Hypothalamus (tissue), 51 donors: ENCODE measurements around the gene FOXN3.
"Not testable (repeated sequence)": the region's sequence is repeated elsewhere in the genome, so short reads cannot be mapped to it uniquely, and the experiment has no call there.

Experiments used
- DNase-seq, 51 donors: peaks; one replicate each; lab custom pipeline; 2025; lab: John Stamatoyannopoulos, UW

FOXN3 gene

DNA sequence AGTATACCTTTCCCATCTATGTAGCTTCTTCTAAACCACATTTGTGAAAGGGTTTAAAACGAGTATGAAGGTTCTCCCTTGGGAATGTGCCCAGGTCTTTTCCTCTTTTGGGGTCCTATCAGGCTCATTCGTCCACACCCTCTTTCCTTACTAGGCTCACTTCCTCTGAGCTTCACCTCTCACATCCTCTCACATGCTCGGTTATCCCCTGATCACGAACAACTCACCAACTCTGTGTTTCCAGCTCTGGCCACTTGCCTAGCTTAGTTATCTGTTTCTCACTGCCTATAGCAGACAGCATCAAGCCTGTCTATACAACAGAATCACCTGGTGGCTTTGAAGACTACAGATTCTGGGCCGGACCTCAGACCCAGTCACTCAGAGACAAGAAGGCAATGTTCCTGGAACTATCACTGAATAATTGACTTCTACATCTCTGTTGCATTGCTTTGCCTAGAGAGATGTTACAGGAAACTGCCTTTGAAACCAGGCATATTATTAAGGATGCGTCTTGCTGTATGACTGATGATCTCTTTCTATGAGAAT is 158.2 kb downstream of the FOXN3 start:
- DNase-seq = no peak

DNA sequence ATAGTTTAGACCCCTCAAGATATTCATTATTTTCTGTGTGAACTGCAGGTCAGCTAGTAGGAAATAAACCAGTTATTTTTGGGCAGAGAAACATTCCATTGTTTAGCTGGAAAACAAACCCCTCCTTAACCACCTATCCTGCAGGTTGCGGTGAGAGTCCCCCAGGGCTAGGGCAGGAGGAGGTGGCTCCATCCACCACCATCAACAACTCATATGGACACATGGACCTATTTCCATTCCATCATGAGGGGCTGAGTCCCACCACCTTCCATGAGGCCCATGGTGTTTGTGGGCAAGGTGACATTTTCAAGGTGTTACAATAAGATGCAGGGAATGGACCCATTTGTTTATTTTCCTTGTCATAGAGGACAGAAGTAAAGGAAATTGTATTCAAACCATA is 160.1 kb downstream of the FOXN3 start:
- no peak for DNase-seq

DNA sequence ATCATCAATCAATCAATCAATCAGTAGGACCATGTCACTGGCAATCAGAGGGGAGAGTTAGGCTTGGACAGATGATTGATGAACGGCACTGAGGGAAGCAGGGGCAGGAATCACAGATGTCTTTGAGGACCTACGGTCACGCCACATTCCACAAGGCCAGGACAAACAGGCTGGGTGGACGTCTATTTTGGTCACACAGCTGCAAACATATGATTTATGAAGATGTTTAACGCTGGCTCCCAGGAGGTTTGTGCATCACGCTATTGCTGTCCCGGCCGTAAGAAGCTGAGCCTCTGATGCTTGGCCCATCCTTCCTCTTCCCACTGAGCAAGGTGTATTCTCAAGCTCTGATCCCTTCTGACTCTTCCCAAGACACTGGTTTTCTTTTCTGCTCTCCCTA is 160.8 kb downstream of the FOXN3 start:
- DNase-seq = no peak

DNA sequence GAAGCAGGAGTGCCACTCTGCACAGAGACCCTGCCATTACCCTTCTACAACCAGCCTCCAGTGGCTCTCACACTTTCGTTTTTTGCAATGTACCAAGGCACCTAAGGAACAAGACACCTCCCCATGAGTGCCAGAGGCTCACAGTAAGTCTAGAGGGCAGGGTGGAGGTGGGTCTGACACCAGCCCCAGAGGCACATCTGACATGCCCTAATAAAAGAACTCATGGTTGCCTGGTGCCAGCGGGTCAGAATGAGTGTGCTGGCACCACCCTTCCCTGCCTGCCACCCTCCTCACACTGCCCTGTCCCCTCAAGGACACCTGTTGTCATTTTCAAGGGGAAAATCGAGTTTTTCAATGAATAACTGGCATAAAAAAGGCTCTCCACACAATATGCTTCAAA is 161.2 kb downstream of the FOXN3 start:
- DNase-seq = no peak

DNA sequence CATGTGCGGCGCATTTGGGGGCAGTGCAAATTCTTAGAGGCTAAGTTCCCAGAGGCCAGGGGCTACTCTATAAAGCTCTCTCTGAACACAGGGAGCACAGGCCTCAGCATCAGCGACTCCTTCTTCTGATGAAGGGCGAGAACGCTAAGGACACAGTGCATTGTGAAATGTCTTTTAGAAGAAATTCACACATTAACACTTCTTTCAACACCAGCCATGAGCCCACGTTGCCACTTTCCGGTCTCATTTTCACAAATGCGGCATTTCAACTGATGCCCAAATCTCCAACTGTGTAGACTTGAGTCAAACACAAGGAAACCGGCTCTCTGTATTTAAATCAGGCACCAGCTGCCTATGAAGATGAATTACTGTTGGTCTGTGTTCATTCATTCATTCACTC is 162.0 kb downstream of the FOXN3 start:
- DNase-seq = no peak

DNA sequence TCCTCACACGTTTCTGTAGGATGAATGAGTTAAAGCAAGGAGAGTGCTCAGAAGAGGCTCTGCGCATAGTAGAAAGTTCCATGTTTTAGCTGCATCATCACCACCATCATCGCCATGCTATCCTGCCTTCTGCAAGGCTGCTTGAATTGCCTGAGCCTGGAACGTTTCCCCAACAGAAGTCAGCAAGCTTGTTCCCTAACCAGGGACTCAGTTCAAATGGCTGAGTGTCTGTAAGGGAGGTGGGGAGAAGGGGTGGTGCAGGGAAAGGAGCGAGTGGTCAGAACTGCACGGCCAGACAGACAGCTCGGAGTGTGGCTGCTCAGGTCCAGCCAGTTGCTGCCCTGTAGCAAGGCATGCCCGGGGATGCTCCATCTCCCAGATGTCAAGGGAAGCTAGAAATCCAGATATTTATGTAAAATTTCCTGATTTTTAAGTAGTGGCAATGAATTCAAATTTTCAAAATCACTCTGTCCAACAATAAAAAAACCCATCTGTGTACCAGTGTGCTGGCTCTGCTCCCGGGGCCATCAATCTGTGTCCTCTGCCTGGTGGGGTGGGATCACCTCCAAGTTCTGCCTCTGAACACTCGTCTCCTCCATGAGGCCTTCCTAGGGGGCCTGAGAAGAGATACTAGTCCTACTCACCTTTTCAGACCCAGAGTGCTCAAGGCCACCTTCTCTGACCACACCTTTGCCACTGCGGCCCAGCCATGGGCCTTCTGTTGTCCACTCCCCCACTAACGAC is 162.7 kb downstream of the FOXN3 start:
- no peak for DNase-seq

DNA sequence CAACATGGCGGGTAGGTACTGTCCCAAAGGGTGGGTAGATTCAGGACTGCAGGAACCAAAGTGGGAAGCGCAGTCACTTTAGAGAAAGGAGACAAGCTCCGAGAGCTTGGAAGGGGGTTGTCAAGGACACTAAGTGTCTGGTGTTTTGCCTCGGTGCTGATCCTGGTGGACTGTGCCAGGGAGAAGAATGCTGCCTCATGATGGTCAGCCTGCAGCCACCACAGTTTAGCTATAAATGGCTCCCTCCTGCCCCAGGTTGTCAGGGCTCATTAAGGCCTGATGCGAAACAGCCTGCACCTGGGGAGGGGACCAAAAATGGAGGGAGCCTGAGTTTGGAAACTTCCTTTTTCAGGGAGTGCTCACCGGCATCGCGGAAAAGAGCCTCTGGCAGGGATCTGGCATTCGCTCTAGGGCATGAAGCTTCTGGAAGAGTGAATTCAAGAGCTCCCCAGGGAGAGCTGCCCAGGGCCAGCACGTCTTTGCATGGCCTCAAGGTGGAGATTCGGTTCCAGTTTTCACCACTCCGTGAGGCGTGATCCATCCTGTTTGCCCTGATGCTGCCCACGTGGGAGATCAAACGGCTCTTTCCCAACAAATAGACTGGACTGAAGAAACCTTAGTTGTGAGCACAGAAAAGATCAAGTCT is 164.0 kb downstream of the FOXN3 start:
- DNase-seq = peak in 4 of 51 donors; percentile 7 to 23 (median 14)

DNA sequence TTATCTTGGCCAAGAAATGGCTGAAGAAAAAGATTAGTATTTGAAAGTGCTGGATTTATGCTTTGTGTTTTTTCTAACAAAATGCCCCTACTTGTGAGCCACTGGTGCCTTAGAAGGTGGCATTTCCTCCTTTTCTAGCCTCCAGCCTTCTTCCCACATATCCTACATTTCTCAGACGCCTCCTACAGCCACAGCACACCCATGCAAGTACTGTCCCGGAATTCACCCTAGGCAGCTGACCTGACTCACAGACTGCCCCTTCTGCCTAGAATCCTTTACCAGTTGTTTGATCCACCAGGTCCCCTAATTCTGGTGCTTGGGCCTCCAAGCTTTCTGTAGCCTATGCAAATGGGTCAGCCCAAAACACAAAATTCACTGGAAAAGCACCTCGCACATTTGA is 166.0 kb downstream of the FOXN3 start:
- DNase-seq = no peak

DNA sequence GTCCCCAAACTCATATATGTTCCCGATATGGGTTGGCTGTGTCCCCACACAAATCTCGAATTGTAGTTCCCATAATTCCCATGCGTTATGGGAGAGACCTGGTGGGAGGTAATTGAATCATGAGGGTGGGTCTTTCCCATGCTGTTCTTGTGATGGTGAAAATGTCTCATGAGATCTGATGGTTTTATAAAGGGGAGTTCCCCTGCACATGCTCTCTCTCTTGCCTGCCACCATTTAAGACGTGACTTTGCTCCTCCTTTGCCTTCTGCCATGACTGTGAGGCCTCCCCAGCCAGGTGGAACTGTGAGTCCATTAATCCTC is 166.4 kb downstream of the FOXN3 start:
- DNase-seq = not testable (repeated sequence)

DNA sequence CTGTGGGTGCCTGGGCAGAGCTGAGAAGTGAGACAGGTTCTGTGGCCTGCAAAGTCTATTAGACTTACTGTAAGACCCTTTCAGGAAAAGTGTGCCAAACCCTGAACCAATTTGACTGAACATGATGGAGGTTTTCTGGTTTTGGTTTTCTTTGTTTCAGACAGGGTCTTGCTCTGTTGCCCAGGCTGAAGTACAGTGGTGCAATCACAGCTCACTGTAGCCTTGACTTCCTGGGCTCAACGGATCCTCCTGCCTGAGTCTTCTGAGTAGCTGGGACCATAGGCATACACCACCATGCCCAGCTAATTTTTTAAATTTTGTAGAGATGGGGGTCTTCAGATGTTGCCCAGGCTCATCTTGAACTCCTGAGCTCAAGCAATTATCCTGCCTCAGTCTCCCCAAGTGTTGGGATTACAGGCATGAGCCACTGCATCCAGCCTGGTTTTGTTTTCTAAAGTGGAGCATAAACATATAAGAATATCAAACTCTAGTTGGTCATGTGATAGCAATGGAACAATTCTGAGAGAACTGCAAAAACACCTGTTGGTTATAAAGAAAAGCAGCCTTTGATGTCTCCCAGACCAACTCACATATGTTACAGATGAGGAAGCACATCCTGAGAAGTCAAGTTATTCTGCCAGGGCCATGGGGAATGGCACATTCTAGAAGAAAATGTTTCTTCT is 166.9 kb downstream of the FOXN3 start:
- no peak for DNase-seq

DNA sequence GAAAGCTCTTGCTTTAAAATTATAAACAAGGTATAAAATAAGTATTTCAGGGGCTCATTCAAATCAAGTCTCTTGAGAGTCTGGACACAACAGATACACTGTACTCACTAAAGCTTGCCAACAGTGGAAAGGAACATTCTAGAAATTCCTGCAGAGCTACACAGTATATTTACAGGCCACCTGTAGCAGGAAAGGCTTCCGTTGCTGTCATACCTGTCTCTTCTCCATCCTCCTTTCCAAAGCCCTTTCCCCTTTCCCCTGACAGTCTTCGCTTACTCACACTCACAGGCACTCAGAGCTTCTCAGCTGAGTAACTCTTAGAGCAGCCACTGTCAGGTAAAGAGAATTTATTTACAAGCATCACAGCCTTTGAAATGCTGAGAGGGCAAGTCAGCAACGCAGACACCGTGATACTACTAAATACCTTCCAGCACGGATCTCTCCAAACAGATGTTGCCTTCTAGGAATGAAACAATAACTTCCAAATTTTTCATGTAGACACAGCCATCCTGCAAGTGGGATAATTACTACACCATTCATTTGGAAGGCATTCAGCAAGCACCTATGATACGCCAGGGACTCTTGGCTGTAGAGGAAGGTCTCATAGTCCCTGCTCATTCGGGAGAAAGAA is 167.9 kb downstream of the FOXN3 start:
- no peak for DNase-seq

DNA sequence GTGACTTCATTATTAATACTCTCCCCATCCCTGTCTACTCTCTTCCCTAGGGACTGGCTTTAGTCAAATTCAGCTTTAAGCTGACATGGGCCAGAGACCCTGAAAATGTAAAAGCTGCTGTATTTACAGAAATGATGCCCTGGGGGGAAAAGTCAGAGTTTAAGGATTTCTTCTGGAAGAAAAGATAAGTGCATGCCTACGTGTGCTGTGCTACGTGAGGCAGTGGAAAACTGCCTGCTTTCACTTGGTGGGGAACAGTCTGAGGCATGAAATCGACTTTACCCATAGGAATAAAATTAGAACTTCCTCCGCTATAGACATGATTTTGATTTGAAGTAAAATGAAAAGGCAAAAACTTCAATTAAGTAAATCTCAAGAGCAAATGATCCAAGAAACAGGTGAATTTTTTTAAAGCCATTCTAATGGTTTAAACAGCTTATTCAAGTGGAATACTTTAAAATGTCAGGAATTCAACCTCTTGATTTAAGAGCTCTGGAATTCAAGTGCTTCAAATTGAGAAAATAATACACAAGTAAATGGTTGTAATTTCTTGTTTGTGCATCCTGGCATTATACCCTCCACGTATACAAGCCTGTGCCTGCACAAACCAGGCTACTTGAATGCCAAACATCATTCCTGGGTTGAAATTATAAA is 168.5 kb downstream of the FOXN3 start:
- no peak for DNase-seq

DNA sequence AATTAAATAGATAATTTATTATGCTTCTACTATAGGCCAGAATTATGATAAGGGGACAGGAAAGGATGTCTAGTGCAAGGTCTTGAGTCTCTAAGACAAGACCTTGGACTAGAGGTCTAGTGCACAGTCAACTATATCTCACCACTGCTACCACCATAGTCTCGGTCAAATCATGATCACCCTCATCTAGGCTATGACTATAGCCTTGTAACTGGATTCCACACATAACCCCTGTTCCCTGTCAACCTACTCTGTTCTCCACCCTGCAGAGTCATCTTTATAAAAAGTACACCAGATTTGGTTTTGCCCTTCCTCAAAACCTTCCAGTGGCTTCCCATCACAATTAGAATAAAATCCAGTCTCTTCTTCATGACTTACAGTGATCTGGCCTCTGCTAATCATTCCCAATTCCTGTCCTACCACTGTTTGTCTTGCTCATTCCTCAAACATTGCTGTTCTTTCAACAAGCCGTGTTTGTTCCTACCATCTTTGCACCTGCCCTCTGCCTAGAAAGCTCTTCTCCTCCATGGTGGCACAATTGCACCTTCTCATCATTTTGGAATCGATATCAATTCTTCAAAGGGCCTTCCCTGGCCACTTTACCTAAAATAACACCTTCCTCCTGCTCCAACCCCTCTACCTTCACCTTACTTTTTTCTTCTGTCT is 169.4 kb downstream of the FOXN3 start:
- DNase-seq = no peak

DNA sequence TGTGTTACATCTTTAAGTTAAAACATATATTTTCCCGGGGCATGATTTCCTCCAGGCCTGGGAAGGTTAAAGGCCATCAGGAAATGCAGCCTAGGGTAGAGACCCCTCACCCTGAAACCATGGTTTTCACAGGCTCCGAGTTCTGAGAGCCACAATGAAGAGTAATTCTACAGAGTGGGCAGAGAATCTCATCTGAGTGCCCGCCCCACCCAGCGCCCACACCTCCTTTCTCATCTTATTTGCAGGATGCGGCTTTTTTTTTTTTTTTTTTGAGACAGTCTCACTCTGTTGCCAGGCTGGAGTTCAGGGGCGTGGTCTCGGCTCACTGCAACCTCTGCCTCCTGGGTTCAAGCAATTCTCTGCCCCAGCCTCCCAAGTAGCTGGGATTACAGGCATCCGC is 170.7 kb downstream of the FOXN3 start:
- no peak for DNase-seq

DNA sequence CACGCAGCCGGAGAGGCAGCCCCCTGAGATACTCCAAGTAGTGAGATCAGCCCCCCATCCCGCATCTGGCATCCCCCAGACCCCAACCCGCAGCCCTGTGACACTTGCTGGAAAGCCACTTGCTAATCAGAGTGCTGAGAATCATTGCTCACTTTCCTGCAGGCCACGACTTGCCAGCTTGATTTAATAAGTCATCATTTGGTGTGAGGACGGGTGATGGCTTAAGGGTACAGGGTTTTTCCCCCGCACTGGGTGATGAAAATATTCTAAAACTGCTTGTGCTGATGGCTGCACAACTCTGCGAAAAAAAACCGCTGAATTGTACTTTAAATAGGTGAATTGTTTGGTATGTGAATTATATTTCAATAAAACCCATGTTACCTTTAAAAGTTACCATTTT is 171.2 kb downstream of the FOXN3 start:
- no peak for DNase-seq

DNA sequence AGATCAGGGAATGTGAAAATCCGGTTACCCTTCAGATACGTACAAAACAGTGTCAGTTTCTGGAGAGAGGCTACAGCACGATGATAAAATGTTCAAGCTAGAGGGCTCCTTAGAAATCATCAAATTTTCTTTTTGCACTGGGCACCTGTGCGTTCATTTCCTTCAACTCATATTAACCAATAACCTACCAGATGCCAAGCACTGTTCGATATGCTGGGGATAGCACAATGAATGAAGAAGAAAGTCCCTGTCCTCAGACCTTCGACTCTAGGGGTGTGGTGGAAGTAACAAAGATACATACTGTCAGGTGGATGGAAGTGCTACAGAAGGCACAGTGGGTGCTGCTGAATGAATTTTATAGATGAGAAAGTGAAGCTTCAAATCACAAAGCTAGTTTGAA is 172.3 kb downstream of the FOXN3 start:
- no peak for DNase-seq

DNA sequence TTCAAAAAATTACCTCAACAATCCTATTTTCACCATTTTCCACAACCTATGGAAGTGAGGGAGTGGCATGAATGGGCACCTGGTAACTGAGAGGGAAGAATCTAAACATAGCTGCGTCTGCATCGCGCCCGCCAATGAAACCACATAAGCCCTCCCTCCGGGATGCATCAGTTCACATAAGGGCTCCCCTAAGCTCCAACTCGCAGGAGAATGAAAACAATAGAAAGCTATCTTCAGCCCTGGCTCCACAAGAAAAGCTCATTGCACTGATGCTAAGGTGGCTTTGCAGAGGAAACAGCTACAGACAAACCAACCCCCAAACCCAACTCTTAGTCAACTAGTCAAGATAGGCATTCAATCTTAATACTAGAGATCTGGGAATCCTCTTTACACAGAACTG is 173.3 kb downstream of the FOXN3 start:
- no peak for DNase-seq

DNA sequence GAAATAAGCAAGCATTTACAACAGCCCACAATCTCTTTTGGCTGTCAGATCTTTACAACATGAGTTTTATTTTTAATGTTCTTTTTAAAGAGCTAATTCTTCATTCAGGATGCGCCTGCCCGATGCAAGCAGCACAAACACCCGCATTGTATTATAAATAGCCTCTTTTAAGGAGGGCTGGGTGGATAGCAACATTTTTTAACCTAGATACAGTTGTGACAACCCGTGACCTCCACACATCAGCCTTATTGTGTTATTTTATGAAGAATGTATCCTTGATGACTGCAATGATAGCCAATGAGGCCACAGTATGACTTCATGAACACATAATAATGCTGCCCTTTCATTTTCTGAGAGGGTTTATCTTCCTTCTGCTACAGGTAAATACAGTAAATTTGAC is 173.7 kb downstream of the FOXN3 start:
- no peak for DNase-seq

DNA sequence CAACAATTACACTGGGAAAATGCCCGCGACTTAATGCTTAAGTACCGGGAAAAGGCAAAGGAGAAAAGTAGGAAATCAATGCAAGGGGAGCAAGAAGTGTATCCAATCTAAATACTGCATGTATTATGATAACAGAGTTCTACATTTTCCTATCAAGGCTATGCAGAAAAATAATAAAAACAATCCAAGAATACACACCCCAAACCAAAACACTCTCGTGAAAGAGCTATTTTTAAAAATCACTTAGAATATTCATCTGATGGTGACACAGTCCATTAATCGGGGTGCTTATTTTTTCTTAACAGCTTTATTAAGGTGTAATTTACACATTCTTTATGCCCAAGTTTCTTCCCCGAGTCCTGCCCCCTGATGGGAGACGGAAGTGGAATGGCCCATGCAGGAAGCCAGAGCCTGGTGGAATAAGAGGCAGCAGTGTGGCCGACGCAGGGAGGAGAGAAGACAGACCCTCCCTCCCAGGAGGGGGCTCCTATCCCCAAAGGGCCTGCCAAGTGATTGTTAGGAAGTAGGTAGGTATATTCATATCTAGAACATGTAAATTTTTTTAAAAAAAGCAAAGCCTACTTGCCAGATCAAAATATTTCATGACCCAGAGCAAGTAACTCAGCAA is 174.3 kb downstream of the FOXN3 start:
- peak in 2 of 51 donors; percentile 11 to 22 for DNase-seq
